H9 (cell line): Measurements from ENCODE around the gene MGME1. TPM values are rescaled to one million over a fixed set of nuclear protein-coding genes. Genes with fewer than 3 reads are reported as not detected.

ENCODE experiments used
- DNase-seq: peaks from one replicate; pipeline ENCODE4 v3.0.0-alpha.2; 2017
- H2AFZ ChIP-seq: one replicate; pipeline ENCODE4 v1.6.1; 2013; ENCODE audit warnings: mild to moderate bottlenecking, low read length, control low read depth, moderate library complexity
- H2AK5ac ChIP-seq: 2 replicates; pipeline ENCODE4 v1.6.1; 2013; ENCODE audit warnings: low read length, control low read depth, mixed read lengths; ENCODE audit not compliant: insufficient read length
- H2BK120ac ChIP-seq: one replicate; pipeline ENCODE4 v1.6.1; 2013; ENCODE audit warnings: low read depth, mild to moderate bottlenecking, low read length, control low read depth, inconsistent platforms; ENCODE audit not compliant: poor library complexity, severe bottlenecking
- H2BK12ac ChIP-seq: 2 replicates; pipeline ENCODE4 v1.6.1; 2013; ENCODE audit warnings: low read length, control low read depth, mixed read lengths, low read depth; ENCODE audit not compliant: insufficient read length
- H2BK15ac ChIP-seq: 2 replicates; pipeline ENCODE4 v1.6.1; 2013; ENCODE audit warnings: low read depth, low read length, control low read depth
- H2BK20ac ChIP-seq: one replicate; pipeline ENCODE4 v1.6.1; 2013; ENCODE audit warnings: low read depth, mild to moderate bottlenecking, low read length, control low read depth, inconsistent platforms; ENCODE audit not compliant: poor library complexity, severe bottlenecking
- H2BK5ac ChIP-seq: 2 replicates; pipeline ENCODE4 v1.6.1; 2013; ENCODE audit warnings: low read length, control low read depth, mixed read lengths; ENCODE audit not compliant: insufficient read length
- H3K14ac ChIP-seq: 2 replicates; pipeline ENCODE4 v1.6.1; 2013; ENCODE audit warnings: low read length, control low read depth; ENCODE audit not compliant: insufficient read depth
- H3K18ac ChIP-seq: 2 replicates; pipeline ENCODE4 v1.6.1; 2013; ENCODE audit warnings: low read depth, mild to moderate bottlenecking, mixed read lengths, low read length, control low read depth; ENCODE audit not compliant: insufficient read length
- H3K23ac ChIP-seq: 2 replicates; pipeline ENCODE4 v1.6.1; 2013; ENCODE audit warnings: low read length, control low read depth, mixed read lengths, low read depth; ENCODE audit not compliant: insufficient read length
- H3K23me2 ChIP-seq: 2 replicates; pipeline ENCODE4 v1.6.1; 2013; ENCODE audit warnings: low read depth, mild to moderate bottlenecking, mixed read lengths, low read length, control low read depth; ENCODE audit not compliant: insufficient read length, poor library complexity, severe bottlenecking
- H3K27ac ChIP-seq: 2 replicates; pipeline ENCODE4 v1.5.1; 2013; ENCODE audit warnings: low read length, control low read depth, mixed read lengths, low read depth; ENCODE audit not compliant: insufficient read length
- H3K27me3 ChIP-seq: 2 replicates; pipeline ENCODE4 v1.6.1; 2013; ENCODE audit warnings: low read length, control low read depth, inconsistent platforms; ENCODE audit not compliant: insufficient read depth
- H3K4ac ChIP-seq: 2 replicates; pipeline ENCODE4 v1.6.1; 2013; ENCODE audit warnings: low read depth, mild to moderate bottlenecking, control low read depth, inconsistent platforms, low read length, moderate library complexity
- H3K4me1 ChIP-seq: 2 replicates; pipeline ENCODE4 v1.6.1; 2013; ENCODE audit warnings: low read length, control low read depth, inconsistent platforms; ENCODE audit not compliant: insufficient read depth
- H3K4me2 ChIP-seq: 2 replicates; pipeline ENCODE4 v1.6.1; 2013; ENCODE audit warnings: low read length, control low read depth, mixed read lengths; ENCODE audit not compliant: insufficient read length, insufficient read depth
- H3K56ac ChIP-seq: 2 replicates; pipeline ENCODE4 v1.6.1; 2013; ENCODE audit warnings: low read depth, mild to moderate bottlenecking, mixed read lengths, low read length, control low read depth; ENCODE audit not compliant: insufficient read length
- H3K79me1 ChIP-seq: 2 replicates; pipeline ENCODE4 v1.6.1; 2013; ENCODE audit warnings: low read depth, mild to moderate bottlenecking, moderate library complexity, low read length, control low read depth, inconsistent platforms; ENCODE audit not compliant: insufficient read depth, poor library complexity, severe bottlenecking
- H3K79me2 ChIP-seq: 2 replicates; pipeline ENCODE4 v1.6.1; 2013; ENCODE audit warnings: low read length, control low read depth, inconsistent platforms; ENCODE audit not compliant: insufficient read depth
- H3K9ac ChIP-seq: 2 replicates; pipeline ENCODE4 v1.6.1; 2013; ENCODE audit warnings: low read length, control low read depth, mixed read lengths; ENCODE audit not compliant: insufficient read length; ENCODE audit errors: extremely low read depth
- H3K9me3 ChIP-seq: one replicate; pipeline ENCODE4 v1.6.1; 2013; ENCODE audit warnings: low read depth, low read length, inconsistent platforms; ENCODE audit not compliant: control insufficient read depth
- H3T11ph ChIP-seq: one replicate; pipeline ENCODE4 v1.6.1; 2013; ENCODE audit warnings: mild to moderate bottlenecking, low read length, control low read depth, inconsistent platforms
- H4K20me1 ChIP-seq: one replicate; pipeline ENCODE4 v1.6.1; 2013; ENCODE audit not compliant: control insufficient read depth, insufficient read length, insufficient read depth
- H4K5ac ChIP-seq: 2 replicates; pipeline ENCODE4 v1.6.1; 2013; ENCODE audit warnings: low read depth, mild to moderate bottlenecking, mixed read lengths, low read length, control low read depth; ENCODE audit not compliant: insufficient read length
- H4K8ac ChIP-seq: replicated peaks from 2 replicates; pipeline ENCODE4 v1.6.1; 2013; ENCODE audit warnings: low read length, control low read depth, mixed read lengths, low read depth; ENCODE audit not compliant: insufficient read length
- H4K91ac ChIP-seq: 2 replicates; pipeline ENCODE4 v1.6.1; 2013; ENCODE audit warnings: low read depth, mild to moderate bottlenecking, moderate library complexity, mixed read lengths, low read length, control low read depth; ENCODE audit not compliant: insufficient read length
- H3K27ac Mint-ChIP-seq, 3 experiments: 2 replicates in 2 of 3; 3 replicates in 1 of 3; pipeline ENCODE4 v1.8.0; 2020 to 2021; ENCODE audit warnings: mixed read lengths in 3 of 3, mild to moderate bottlenecking in 1 of 3, moderate library complexity in 1 of 3
- H3K27me3 Mint-ChIP-seq: 2 replicates; pipeline ENCODE4 v1.8.0; 2021; ENCODE audit warnings: low read depth, mild to moderate bottlenecking, moderate library complexity, mixed read lengths
- H3K36me3 Mint-ChIP-seq, 3 experiments: 2 replicates in 2 of 3; 3 replicates in 1 of 3; pipeline ENCODE4 v1.8.0; 2020 to 2021; ENCODE audit warnings: low read depth in 3 of 3, mixed read lengths in 3 of 3; ENCODE audit not compliant: insufficient read depth in 1 of 3
- H3K4me1 Mint-ChIP-seq, 2 experiments: 2 replicates each; pipeline ENCODE4 v1.8.0; 2020; ENCODE audit warnings: mixed read lengths in 2 of 2
- H3K4me3 Mint-ChIP-seq, 2 experiments: 2 replicates in 1 of 2; 3 replicates in 1 of 2; pipeline ENCODE4 v1.8.0; 2020 to 2021; ENCODE audit warnings: mild to moderate bottlenecking in 2 of 2, mixed read lengths in 2 of 2, moderate library complexity in 1 of 2
- H3K9me3 Mint-ChIP-seq, 2 experiments: 2 replicates in 1 of 2; 3 replicates in 1 of 2; pipeline ENCODE4 v1.8.0; 2020; ENCODE audit warnings: mild to moderate bottlenecking in 2 of 2, mixed read lengths in 2 of 2, moderate library complexity in 1 of 2
- CTCF ChIP-seq: fragments of 200-600 bp; sonication (generic); conservative IDR thresholded peaks from 3 replicates; pipeline ENCODE4 v1.8.0; 2021; ENCODE audit warnings: antibody characterized with exemption, mild to moderate bottlenecking
- WGBS: extraction: QIAGEN DNeasy Blood & Tissue Kit; methylation state at CpG from one replicate; pipeline ENCODE4 v1.1.7; 2013; ENCODE audit warnings: missing lambda C conversion rate, low lambda C conversion rate, mixed read lengths; ENCODE audit not compliant: insufficient read length; ENCODE audit errors: extremely low coverage; 5-methylcytosine and 5-hydroxymethylcytosine counted together
- total RNA-seq: library from RNA; stranded (reverse); gene quantifications from 2 replicates; pipeline ENCODE4 v1.2.1, GENCODE V29; 2021

Gene MGME1
- total RNA-seq, 1 experiment from 2014 or later = 48.9 TPM

DNA sequence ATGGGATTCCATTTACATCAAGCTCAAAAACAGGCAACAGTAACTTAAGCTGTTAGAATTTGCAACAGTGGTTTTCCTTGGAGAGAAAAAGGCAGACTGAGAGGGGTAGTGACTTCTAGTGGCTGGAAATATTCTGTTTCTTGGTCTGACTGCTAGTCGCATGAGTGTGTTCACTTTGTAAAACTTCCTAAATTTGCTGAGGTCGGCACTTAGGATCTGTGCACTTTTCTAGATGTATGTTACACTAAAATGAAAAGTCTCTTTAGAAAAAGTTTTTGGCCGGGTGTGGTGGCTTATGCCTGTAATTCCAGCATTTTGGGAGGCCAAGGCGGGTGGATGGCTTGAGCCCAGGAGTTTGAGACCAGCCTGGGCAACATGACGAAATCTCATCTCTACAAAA is 70.2 kb downstream of the MGME1 start:
- Histone ChIP-seq H2BK20ac (no peak overlapping the region), H3K27me3 (no peaks in the 10 kb centered on the region), H2BK5ac (no peak overlapping the region), H2AFZ (no peak overlapping the region), H2BK120ac (no peak overlapping the region), H3K23me2 (no peaks in the 10 kb centered on the region), H2AK5ac (no peak overlapping the region), H3K14ac (no peak overlapping the region), H3K9me3 (no peaks in the 10 kb centered on the region), H3K79me1 (no peaks in the 10 kb centered on the region), H4K8ac (no peak overlapping the region), H3K79me2 (no peaks in the 10 kb centered on the region), H3K4me1 (no peaks in the 10 kb centered on the region), H4K20me1 (no peaks in the 10 kb centered on the region), H3T11ph (no peak overlapping the region), H3K56ac (no peak overlapping the region), H3K4ac (no peak overlapping the region), H3K4me2 (no peak overlapping the region), H4K91ac (no peak overlapping the region), H3K18ac (no peak overlapping the region), H2BK12ac (no peak overlapping the region), H3K27ac (no peak overlapping the region), H4K5ac (no peak overlapping the region), H3K23ac (no peak overlapping the region), H2BK15ac (no peak overlapping the region), H3K9ac (no peak overlapping the region)
- no peak overlapping the region; a peak in 2 of 7 replicates for H3K27ac Mint-ChIP-seq
- WGBS = no CpG with 5 or more reads among the region's 5 CpGs
- H3K36me3 Mint-ChIP-seq = peaks cover 8 to 28% (median 11%) of the 10 kb centered on the region in 3 experiments
- H3K27me3 Mint-ChIP-seq = no peaks in the 10 kb centered on the region
- H3K4me3 Mint-ChIP-seq = no peak overlapping the region
- no peaks in the 10 kb centered on the region for H3K9me3 Mint-ChIP-seq
- TF ChIP-seq CTCF = no peak
- peaks cover 3 to 14% of the 10 kb centered on the region in 2 experiments for H3K4me1 Mint-ChIP-seq
- DNase-seq = no peak

Other genes with a start within 250 kb of the MGME1 start
- 179 and 194 TPM in 2 replicates for gene SNX5, start 224 bp upstream of the MGME1 start, total RNA-seq
- gene OVOL2, start 88.9 kb downstream of the MGME1 start, total RNA-seq = 5.8 and 6.4 TPM in 2 replicates
- 19.2 and 21.5 TPM in 2 replicates for gene KAT14, start 168.8 kb downstream of the MGME1 start, total RNA-seq
- gene PET117, start 168.8 kb downstream of the MGME1 start, total RNA-seq = 24.1 and 25.0 TPM in 2 replicates